ENCODE measurements around the gene OR8G5.

The OR8G5 gene

GRCh38 chr11:124285610-124286344, 29.6 kb downstream of the OR8G5 start:
- DNase-seq: no peak

GRCh38 chr11:124294687-124295086, 38.5 kb downstream of the OR8G5 start:
- DNase-seq: peak; percentile 56 to 72

GRCh38 chr11:124296016-124296415, 39.8 kb downstream of the OR8G5 start:
- DNase-seq: no peak

GRCh38 chr11:124297921-124298320, 41.7 kb downstream of the OR8G5 start:
- DNase-seq: no peak

GRCh38 chr11:124301548-124301947, 45.4 kb downstream of the OR8G5 start:
- DNase-seq: peak in 1 of 2 donors; percentile 67

GRCh38 chr11:124302347-124303125, 46.4 kb downstream of the OR8G5 start:
- no peak for DNase-seq

- DNase-seq: no peak
Observed at GRCh38 chr11:124307093-124307492, 50.9 kb downstream of the OR8G5 start.

GRCh38 chr11:124310721-124311120, 54.5 kb downstream of the OR8G5 start:
- no peak for DNase-seq

GRCh38 chr11:124311269-124311668, 55.1 kb downstream of the OR8G5 start:
- no peak for DNase-seq

- DNase-seq: no peak
Observed at GRCh38 chr11:124311670-124312069, 55.5 kb downstream of the OR8G5 start.

- DNase-seq: no peak
Observed at GRCh38 chr11:124313131-124313530, 57.0 kb downstream of the OR8G5 start.

GRCh38 chr11:124313849-124314248, 57.7 kb downstream of the OR8G5 start, which contains the start of gene OR8D1:
Gene OR8D1, minus strand, starts transcription at chr11:124313949. Its CDS starts 3,183 bp downstream, at chr11:124310766.
- DNase-seq: no peak

GRCh38 chr11:124315052-124315451, 58.9 kb downstream of the OR8G5 start:
- DNase-seq: no peak

Measured in inflammatory macrophage (primary cell).